ENCODE measurements around the gene FAH.

GRCh38 chr15:80186597-80186996, 33.8 kb downstream of the FAH start:
- TF ChIP-seq EZH2 (IDR thresholded peaks at IDR 0.05; ENCODE audit: low read depth, unreplicated experiment): no peak
- TF ChIP-seq POLR2AphosphoS5 (IDR thresholded peaks at IDR 0.05; ENCODE audit: low read depth): no peak
- TF ChIP-seq CTCF (conservative IDR thresholded peaks at IDR 0.05; ENCODE audit: low read depth in 2 of 2): no peak
- TF ChIP-seq ETS1 (IDR thresholded peaks at IDR 0.05): no peak
- no peak for TF ChIP-seq EZH2phosphoT487 (IDR thresholded peaks at IDR 0.05; ENCODE audit: unreplicated experiment)
- TF ChIP-seq STAT1 (IDR thresholded peaks at IDR 0.05; ENCODE audit: unreplicated experiment): no peak
